ENCODE measurements around the gene NDUFS4.
"Not testable (repeated sequence)": the region's sequence is repeated elsewhere in the genome, so short reads cannot be mapped to it uniquely, and the experiment has no call there.

NDUFS4 gene

GRCh38 chr5:53560506-53561191 is at the start of gene NDUFS4:
Gene NDUFS4, plus strand, starts transcription at chr5:53560639. Its CDS starts 24 bp downstream, at chr5:53560663.
- Histone ChIP-seq H3K9me3 (ENCODE audit: control insufficient read depth in 1 of 2, low read length in 2 of 2) (peaks cover 0 to 6% of the 10 kb centered on the region in 2 donors), H3K4me1 (ENCODE audit: control insufficient read depth in 1 of 2, insufficient read depth in 2 of 2, low read length in 2 of 2) (peaks cover 0 to 33% of the 10 kb centered on the region in 2 donors), H3K27me3 (ENCODE audit: low read depth, low read length) (no peaks in the 10 kb centered on the region), H3K36me3 (ENCODE audit: control insufficient read depth in 1 of 2, insufficient read depth in 2 of 2, low read length in 2 of 2) (no peaks in the 10 kb centered on the region), H3K4me3 (ENCODE audit: low read depth in 1 of 2, low read length in 2 of 2) (peak within 1 kb of the TSS; percentile 85 to 98), H3K27ac (ENCODE audit: low read length) (peak within 1 kb of the TSS; percentile 91)

GRCh38 chr5:53512539-53512938 is 47.9 kb upstream of the NDUFS4 start:
- H3K4me1 ChIP-seq (ENCODE audit: control insufficient read depth in 1 of 2, insufficient read depth in 2 of 2, low read length in 2 of 2) = no peaks in the 10 kb centered on the region
- H3K36me3 ChIP-seq (ENCODE audit: control insufficient read depth in 1 of 2, insufficient read depth in 2 of 2, low read length in 2 of 2) = no peaks in the 10 kb centered on the region
- H3K27me3 ChIP-seq (ENCODE audit: low read depth, low read length) = no peaks in the 10 kb centered on the region
- peaks cover 4 to 22% of the 10 kb centered on the region in 2 donors for H3K9me3 ChIP-seq (ENCODE audit: control insufficient read depth in 1 of 2, low read length in 2 of 2)
- no peak overlapping the region for H3K27ac ChIP-seq (ENCODE audit: low read length)
- H3K4me3 ChIP-seq (ENCODE audit: low read depth in 1 of 2, low read length in 2 of 2) = no peak overlapping the region

- Histone ChIP-seq H3K27me3 (ENCODE audit: low read depth, low read length) (no peaks in the 10 kb centered on the region), H3K4me1 (ENCODE audit: control insufficient read depth in 1 of 2, insufficient read depth in 2 of 2, low read length in 2 of 2) (no peaks in the 10 kb centered on the region), H3K36me3 (ENCODE audit: control insufficient read depth in 1 of 2, insufficient read depth in 2 of 2, low read length in 2 of 2) (no peaks in the 10 kb centered on the region), H3K27ac (ENCODE audit: low read length) (no peak overlapping the region), H3K9me3 (ENCODE audit: control insufficient read depth in 1 of 2, low read length in 2 of 2) (peaks cover 3 to 11% of the 10 kb centered on the region in 2 donors), H3K4me3 (ENCODE audit: low read depth in 1 of 2, low read length in 2 of 2) (no peak overlapping the region)
Observed at GRCh38 chr5:53515988-53516387, 44.5 kb upstream of the NDUFS4 start.

- Histone ChIP-seq H3K36me3 (ENCODE audit: control insufficient read depth in 1 of 2, insufficient read depth in 2 of 2, low read length in 2 of 2) (no peaks in the 10 kb centered on the region), H3K4me3 (ENCODE audit: low read depth in 1 of 2, low read length in 2 of 2) (no peak overlapping the region), H3K4me1 (ENCODE audit: control insufficient read depth in 1 of 2, insufficient read depth in 2 of 2, low read length in 2 of 2) (no peaks in the 10 kb centered on the region), H3K27me3 (ENCODE audit: low read depth, low read length) (no peaks in the 10 kb centered on the region), H3K9me3 (ENCODE audit: control insufficient read depth in 1 of 2, low read length in 2 of 2) (peaks cover 3 to 5% of the 10 kb centered on the region in 2 donors), H3K27ac (ENCODE audit: low read length) (no peak overlapping the region)
Observed at GRCh38 chr5:53520813-53521212, 39.6 kb upstream of the NDUFS4 start.

GRCh38 chr5:53537711-53538110 is 22.7 kb upstream of the NDUFS4 start:
- no peak overlapping the region for H3K27ac ChIP-seq (ENCODE audit: low read length)
- peaks cover 0 to 2% of the 10 kb centered on the region in 2 donors for H3K9me3 ChIP-seq (ENCODE audit: control insufficient read depth in 1 of 2, low read length in 2 of 2)
- H3K4me1 ChIP-seq (ENCODE audit: control insufficient read depth in 1 of 2, insufficient read depth in 2 of 2, low read length in 2 of 2) = no peaks in the 10 kb centered on the region
- no peaks in the 10 kb centered on the region for H3K27me3 ChIP-seq (ENCODE audit: low read depth, low read length)
- no peaks in the 10 kb centered on the region for H3K36me3 ChIP-seq (ENCODE audit: control insufficient read depth in 1 of 2, insufficient read depth in 2 of 2, low read length in 2 of 2)
- no peak overlapping the region for H3K4me3 ChIP-seq (ENCODE audit: low read depth in 1 of 2, low read length in 2 of 2)

GRCh38 chr5:53540739-53541138 is 19.7 kb upstream of the NDUFS4 start:
- not testable (repeated sequence) for H3K27me3 ChIP-seq (ENCODE audit: low read depth, low read length); H3K4me3 ChIP-seq (ENCODE audit: low read depth in 1 of 2, low read length in 2 of 2); H3K27ac ChIP-seq (ENCODE audit: low read length); H3K4me1 ChIP-seq (ENCODE audit: control insufficient read depth in 1 of 2, insufficient read depth in 2 of 2, low read length in 2 of 2); H3K36me3 ChIP-seq (ENCODE audit: control insufficient read depth in 1 of 2, insufficient read depth in 2 of 2, low read length in 2 of 2); H3K9me3 ChIP-seq (ENCODE audit: control insufficient read depth in 1 of 2, low read length in 2 of 2)

GRCh38 chr5:53541859-53542258 is 18.6 kb upstream of the NDUFS4 start:
- no peaks in the 10 kb centered on the region for H3K36me3 ChIP-seq (ENCODE audit: control insufficient read depth in 1 of 2, insufficient read depth in 2 of 2, low read length in 2 of 2)
- H3K9me3 ChIP-seq (ENCODE audit: control insufficient read depth in 1 of 2, low read length in 2 of 2) = peaks cover 0 to 2% of the 10 kb centered on the region in 2 donors
- H3K4me1 ChIP-seq (ENCODE audit: control insufficient read depth in 1 of 2, insufficient read depth in 2 of 2, low read length in 2 of 2) = no peaks in the 10 kb centered on the region
- no peak overlapping the region for H3K27ac ChIP-seq (ENCODE audit: low read length)
- H3K27me3 ChIP-seq (ENCODE audit: low read depth, low read length) = no peaks in the 10 kb centered on the region
- H3K4me3 ChIP-seq (ENCODE audit: low read depth in 1 of 2, low read length in 2 of 2) = no peak overlapping the region

GRCh38 chr5:53542926-53543325 is 17.5 kb upstream of the NDUFS4 start:
- peaks cover 0 to 2% of the 10 kb centered on the region in 2 donors for H3K9me3 ChIP-seq (ENCODE audit: control insufficient read depth in 1 of 2, low read length in 2 of 2)
- no peaks in the 10 kb centered on the region for H3K4me1 ChIP-seq (ENCODE audit: control insufficient read depth in 1 of 2, insufficient read depth in 2 of 2, low read length in 2 of 2)
- no peak overlapping the region for H3K4me3 ChIP-seq (ENCODE audit: low read depth in 1 of 2, low read length in 2 of 2)
- H3K27me3 ChIP-seq (ENCODE audit: low read depth, low read length) = no peaks in the 10 kb centered on the region
- H3K27ac ChIP-seq (ENCODE audit: low read length) = no peak overlapping the region
- no peaks in the 10 kb centered on the region for H3K36me3 ChIP-seq (ENCODE audit: control insufficient read depth in 1 of 2, insufficient read depth in 2 of 2, low read length in 2 of 2)

GRCh38 chr5:53543401-53543800 is 17.0 kb upstream of the NDUFS4 start:
- Histone ChIP-seq H3K27ac (ENCODE audit: low read length) (no peak overlapping the region), H3K4me1 (ENCODE audit: control insufficient read depth in 1 of 2, insufficient read depth in 2 of 2, low read length in 2 of 2) (no peaks in the 10 kb centered on the region), H3K4me3 (ENCODE audit: low read depth in 1 of 2, low read length in 2 of 2) (no peak overlapping the region), H3K27me3 (ENCODE audit: low read depth, low read length) (no peaks in the 10 kb centered on the region), H3K36me3 (ENCODE audit: control insufficient read depth in 1 of 2, insufficient read depth in 2 of 2, low read length in 2 of 2) (no peaks in the 10 kb centered on the region), H3K9me3 (ENCODE audit: control insufficient read depth in 1 of 2, low read length in 2 of 2) (peaks cover 0 to 2% of the 10 kb centered on the region in 2 donors)

GRCh38 chr5:53545744-53546143 is 14.7 kb upstream of the NDUFS4 start:
- Histone ChIP-seq H3K9me3 (ENCODE audit: control insufficient read depth in 1 of 2, low read length in 2 of 2) (peaks cover 0 to under 1% of the 10 kb centered on the region in 2 donors), H3K27me3 (ENCODE audit: low read depth, low read length) (no peaks in the 10 kb centered on the region), H3K27ac (ENCODE audit: low read length) (no peak overlapping the region), H3K4me3 (ENCODE audit: low read depth in 1 of 2, low read length in 2 of 2) (no peak overlapping the region), H3K36me3 (ENCODE audit: control insufficient read depth in 1 of 2, insufficient read depth in 2 of 2, low read length in 2 of 2) (no peaks in the 10 kb centered on the region), H3K4me1 (ENCODE audit: control insufficient read depth in 1 of 2, insufficient read depth in 2 of 2, low read length in 2 of 2) (no peaks in the 10 kb centered on the region)

GRCh38 chr5:53547226-53547625 is 13.2 kb upstream of the NDUFS4 start:
- Histone ChIP-seq H3K27ac (ENCODE audit: low read length) (no peak overlapping the region), H3K4me3 (ENCODE audit: low read depth in 1 of 2, low read length in 2 of 2) (no peak overlapping the region), H3K27me3 (ENCODE audit: low read depth, low read length) (no peaks in the 10 kb centered on the region), H3K36me3 (ENCODE audit: control insufficient read depth in 1 of 2, insufficient read depth in 2 of 2, low read length in 2 of 2) (no peaks in the 10 kb centered on the region), H3K9me3 (ENCODE audit: control insufficient read depth in 1 of 2, low read length in 2 of 2) (no peaks in the 10 kb centered on the region), H3K4me1 (ENCODE audit: control insufficient read depth in 1 of 2, insufficient read depth in 2 of 2, low read length in 2 of 2) (no peaks in the 10 kb centered on the region)

GRCh38 chr5:53548501-53548900 is 11.9 kb upstream of the NDUFS4 start:
- not testable (repeated sequence) for H3K27ac ChIP-seq (ENCODE audit: low read length); H3K36me3 ChIP-seq (ENCODE audit: control insufficient read depth in 1 of 2, insufficient read depth in 2 of 2, low read length in 2 of 2); H3K4me1 ChIP-seq (ENCODE audit: control insufficient read depth in 1 of 2, insufficient read depth in 2 of 2, low read length in 2 of 2)

More at GRCh38 chr5:53548501-53548900, 11.9 kb upstream of the NDUFS4 start:
- not testable (repeated sequence) for H3K4me3 ChIP-seq (ENCODE audit: low read depth in 1 of 2, low read length in 2 of 2); H3K9me3 ChIP-seq (ENCODE audit: control insufficient read depth in 1 of 2, low read length in 2 of 2); H3K27me3 ChIP-seq (ENCODE audit: low read depth, low read length)
